SKM-1 treated with dmso at 0.1 percent for 144 hours (cell line): ENCODE results near the gene BRINP1.

ENCODE experiments used
- DNase-seq: peaks from one replicate; lab custom pipeline; 2025; ENCODE audit not compliant: unreplicated experiment; lab: John Stamatoyannopoulos, UW

The BRINP1 gene

DNA sequence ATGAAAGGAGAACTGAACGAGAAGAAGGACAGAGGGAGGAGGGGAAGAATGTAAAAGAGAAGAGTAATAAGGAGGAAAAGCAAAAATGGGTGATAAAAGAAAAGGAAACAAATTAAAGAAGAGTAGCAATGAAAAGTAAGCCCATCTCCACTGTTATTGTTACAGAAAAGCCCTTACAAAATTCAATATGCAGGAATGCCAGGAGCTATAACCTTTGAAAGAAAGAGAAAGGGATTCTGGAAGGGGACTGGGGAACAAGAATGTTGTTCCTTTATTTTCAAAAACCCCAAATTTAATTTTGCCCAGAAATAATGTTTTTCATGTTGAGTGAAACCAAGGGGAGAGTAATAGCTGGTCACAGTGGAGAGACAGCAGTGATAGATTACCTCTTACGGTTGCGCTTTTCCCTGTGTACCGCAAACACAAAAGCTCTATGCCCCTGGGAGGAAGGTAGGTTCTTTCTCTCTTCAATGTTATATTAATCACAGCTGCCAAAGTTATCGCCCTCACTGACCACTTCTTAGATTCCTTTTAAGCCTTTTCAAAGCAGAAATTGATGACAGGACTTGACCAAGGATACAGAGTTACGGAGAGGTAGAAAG, 86.7 kb downstream of the BRINP1 start:
- no peak for DNase-seq

DNA sequence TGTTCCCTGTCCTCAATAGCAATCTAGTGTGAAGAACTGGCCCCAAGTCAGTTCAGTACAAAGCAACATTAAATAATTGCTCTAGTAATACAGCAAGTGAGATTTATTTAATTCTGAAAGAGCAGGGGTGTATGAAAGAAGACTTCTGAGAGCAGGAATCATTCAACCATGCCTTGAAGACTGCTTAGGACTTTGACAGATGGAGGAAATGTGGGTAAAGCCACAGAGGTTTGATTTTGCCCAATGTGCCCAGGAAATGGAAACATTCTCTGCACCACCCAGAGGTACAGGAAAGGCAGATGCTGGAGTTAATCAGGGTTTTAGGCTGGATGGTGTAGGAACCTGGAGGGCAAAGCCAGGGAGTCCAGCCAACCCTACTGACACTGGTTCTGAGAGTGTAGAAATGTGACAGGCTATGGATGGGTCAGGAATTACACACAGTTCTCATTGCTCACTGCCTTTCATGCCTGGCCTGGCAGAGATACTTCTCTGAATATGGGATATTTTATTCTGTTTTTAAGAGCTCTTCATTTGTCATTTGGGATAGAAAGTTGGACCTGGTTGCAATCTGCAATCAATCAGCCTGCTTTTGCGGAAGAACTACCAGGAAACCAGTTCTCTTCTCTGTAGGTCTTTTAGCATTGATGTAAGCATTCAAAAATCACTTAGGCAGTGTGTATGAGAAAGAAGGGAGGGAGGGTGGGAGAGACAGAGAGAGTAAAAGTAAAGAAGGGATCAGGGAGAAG, 88.3 kb downstream of the BRINP1 start:
- no peak for DNase-seq

DNA sequence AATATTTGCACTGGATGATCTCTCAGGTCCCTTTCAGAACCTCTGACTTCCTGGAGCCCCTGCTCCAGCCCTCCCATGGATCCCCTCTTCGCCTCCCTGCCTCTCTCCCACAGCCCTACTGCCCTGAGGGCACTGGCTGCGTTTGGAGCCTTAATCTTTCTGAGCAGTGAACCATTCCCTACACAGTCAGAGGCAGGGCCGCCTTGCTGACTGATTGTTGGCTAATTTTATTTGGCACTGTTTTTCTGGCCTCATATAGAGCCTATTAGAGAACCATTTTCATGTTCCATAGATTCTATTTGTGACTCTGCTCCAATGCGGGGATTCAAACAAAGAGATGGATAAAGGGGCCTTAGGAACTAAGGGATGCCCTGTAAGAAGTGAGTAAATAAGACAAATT, 91.1 kb downstream of the BRINP1 start:
- no peak for DNase-seq

DNA sequence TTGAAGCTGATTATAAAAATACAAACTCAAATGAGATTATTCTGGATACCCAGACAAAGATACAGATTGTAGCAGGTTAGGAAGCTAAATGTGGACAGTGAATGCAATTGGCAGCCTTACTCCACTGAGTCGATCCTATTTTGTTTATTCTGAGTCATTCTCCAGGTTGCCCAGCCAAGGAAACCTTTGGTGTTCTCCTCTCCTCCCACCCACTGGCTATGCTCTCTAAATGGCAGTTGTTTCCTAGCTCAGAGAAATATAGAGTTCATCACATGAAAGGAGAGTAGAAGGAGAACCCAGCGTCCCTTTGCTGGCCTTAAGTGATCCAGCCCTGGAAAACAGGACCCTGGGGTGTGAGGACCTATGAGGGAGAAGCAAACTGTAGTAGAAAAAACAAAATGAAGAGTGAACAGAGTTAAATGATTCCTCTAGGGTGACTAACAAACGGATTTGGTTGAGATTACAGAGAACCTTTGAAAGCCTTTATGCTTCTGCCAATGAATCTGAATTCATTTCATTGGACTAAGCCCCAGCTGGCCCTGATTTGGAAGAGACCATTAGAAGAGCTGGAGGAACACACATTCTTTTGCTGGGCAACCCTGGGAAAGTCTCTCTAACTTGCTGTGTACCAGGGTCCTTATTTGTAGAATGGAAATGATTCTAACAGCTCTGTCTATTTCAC, 95.1 kb downstream of the BRINP1 start:
- no peak for DNase-seq

DNA sequence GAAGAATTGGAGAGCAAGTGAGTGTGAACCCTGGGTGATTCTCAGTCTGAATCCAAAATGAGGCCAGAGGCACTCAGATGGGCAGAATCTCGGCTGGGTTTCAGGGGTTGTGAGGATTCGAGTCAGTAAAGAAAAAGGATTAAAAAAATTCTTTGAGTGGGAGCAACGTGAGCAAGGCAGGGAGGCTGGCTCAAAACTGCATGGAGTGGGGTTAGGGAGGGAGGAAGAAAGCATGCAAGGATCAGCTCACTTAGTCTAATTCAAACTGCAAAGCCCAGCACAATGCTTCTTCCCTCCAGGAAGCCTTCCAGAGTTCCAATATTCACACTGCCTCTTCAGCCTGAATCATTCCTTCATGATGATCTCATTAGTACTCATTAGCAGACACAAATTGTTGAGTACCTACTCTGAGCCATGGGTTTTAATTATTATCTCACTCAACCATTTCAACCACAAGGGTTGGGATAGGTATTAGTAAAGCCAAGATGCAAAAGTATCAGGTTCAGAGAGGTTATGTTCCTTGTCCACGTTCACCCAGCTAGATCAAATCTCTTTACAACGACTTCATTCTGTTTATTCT, 95.8 kb downstream of the BRINP1 start:
- DNase-seq: no peak

DNA sequence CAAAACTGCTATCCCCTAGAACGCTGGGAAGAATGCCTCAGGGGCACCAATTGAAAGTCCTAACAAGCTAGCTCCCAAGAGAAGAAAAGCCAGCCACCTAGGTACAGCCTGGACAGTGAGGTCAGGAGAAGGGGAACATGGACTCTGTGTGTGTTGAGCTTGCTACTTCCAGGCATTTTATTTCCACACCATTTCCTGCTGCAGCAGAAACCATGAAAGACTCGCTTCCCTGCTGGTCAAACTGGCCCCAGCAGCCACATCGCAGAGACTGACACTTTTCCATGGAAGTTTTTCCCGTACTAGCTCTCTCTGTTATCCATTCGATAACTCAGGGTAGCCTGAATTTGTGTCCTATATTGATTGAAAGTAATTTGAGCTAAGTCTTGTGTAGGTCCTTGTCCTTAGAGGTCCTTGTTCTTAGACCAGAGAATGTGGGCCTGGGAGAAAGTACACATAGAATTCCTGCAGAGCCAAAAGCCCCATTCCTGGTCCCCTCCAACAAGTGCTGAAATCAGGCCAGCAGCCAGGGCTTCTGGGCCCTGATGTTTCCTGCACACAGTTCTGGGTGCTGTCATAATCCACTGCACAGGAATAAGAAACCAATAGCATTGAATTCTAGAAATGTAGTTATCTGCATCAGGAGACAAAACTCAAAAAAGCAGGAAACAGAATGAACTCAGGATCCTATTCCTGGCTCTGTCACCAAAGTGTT, 96.6 kb downstream of the BRINP1 start:
- no peak for DNase-seq

DNA sequence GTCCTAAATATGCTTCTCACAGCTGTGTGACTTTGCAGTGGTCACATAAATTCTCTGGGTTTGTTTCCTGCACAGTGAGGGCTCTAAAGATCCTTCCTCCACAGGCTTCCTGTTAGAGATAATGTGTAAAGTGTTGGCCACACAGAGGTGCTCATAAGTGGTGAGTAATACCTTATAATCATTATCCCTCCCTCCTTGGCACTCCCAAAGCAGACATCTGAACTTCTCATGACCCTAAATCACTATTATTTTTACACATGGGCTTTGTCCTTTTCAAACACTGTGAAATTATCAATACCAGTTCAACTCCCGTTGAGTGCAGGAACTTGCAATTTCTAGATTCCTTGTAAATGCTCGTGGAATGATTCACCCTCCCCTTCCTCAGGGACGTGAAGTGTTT, 100.2 kb downstream of the BRINP1 start:
- no peak for DNase-seq

DNA sequence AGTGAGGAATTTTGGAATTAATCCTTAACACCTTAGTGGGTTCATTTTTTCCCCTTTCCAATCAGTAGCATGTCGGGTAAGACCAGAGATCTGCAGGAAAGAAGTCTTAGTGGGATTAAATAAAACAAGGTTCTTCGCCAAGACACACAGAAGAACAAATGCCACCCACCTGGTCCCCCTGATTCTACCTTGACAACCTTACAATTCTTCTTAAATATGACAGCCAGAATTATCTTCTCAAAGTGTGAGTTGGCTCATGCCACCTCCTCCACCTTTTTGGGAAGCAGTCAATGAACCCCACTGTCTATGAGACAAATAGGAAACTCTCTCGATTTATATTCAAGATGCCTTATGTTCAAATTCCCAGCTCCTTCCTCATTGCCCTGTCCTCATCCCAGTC, 105.1 kb downstream of the BRINP1 start:
- no peak for DNase-seq

DNA sequence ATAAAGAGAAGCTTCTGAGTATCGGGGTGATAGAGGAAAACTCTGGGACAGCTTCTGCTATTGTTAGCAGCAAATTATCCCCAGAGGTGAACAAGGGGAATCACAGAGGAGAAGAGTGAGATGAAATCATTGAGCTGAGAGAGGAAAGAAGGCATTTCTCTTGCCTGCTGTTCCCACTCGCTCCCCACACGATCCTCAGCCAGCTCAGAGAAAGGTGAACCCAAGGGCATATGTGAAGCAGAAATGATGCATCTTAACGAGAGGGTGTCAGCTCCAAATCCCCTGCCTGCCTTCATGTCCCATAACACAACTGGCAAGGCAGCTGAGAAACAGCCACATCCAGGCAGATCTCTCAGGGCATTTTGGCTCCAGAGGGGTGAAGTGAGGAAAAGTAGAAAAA, 111.6 kb downstream of the BRINP1 start:
- no peak for DNase-seq

DNA sequence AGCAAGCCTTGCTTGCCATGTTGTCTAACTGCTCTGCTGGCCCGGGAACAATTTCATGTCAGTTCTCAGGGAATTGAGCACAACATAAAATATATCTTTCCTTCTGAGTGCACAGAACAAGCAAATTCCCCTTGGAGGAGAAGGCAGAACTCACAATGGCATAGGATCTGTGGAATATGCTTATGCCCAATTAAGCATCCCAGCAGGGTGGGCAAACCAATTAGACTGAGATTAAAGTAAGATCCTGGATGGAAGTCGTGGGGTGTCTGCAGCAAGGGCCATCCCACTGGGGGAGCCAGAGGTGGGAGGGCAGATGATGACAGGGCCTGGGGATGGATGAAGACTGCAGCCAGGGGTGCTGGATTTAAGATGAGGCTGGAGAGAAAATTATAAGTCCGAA, 114.1 kb downstream of the BRINP1 start:
- no peak for DNase-seq

DNA sequence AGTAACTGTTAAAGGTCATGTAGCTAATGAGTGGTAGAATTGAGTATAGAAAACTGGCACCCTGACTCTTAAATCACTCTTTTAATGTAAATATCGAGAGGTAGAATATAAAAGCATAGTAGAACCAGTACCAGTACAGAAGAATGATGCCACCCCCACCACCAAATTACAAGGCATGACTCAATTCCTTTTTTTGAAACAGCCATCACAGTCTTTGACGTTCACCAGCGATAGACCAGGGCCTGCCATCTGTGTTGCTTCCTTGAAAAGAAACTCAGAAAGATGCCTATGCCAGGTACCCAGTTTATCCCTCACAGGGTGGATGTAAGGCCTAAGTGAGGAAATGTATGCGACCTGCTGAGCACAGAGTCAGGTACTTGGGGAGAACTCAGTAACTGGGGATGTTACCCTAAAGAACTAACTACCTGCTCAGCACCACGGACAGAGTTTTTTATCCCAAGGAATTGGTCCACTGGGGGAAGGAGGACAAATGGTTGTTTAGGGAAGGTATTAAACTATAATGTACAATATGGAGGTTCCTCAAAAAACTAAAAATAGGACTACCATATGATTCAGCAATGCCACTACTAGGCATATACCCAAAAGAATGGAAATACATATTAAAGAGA, 116.5 kb downstream of the BRINP1 start:
- DNase-seq: no peak

DNA sequence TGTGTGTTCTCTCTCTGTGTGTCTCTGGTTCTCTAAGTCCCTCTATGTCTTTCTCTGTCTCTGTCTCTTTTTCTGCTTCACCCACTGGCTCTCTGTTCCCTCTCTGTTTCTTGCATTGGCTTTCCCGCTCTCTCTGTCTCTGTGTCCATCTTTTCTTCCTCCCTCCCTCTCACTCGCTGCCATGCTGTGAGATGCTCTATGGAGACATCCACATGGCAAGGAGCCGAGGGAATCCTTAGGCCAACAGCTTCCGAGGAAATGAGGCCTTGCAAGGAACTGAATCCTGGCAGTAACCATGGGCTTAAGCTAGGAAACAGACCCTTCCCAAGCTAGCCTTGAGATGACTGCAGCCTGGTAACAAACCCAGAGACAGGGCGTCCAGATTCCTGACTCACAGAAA, 117.3 kb downstream of the BRINP1 start:
- DNase-seq: no peak

DNA sequence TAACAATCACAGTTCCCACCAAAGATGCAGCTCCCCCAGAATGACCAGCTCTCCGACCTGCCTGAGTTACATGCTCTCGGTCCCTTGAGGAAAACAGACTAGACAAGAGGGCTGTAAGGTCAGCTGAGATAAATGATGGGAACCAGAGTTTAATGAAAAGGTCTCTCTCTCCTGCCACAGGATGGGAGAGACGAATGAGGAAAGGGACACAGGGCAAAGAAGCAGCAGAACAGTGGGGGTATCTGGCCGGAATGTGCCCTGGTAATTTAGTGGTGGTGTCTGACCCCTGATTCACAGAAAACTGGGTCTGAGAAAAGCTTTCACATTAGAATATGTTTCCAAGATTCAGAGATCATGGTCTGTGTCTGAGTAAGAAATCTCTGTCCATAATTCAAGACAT, 118.5 kb downstream of the BRINP1 start:
- no peak for DNase-seq

DNA sequence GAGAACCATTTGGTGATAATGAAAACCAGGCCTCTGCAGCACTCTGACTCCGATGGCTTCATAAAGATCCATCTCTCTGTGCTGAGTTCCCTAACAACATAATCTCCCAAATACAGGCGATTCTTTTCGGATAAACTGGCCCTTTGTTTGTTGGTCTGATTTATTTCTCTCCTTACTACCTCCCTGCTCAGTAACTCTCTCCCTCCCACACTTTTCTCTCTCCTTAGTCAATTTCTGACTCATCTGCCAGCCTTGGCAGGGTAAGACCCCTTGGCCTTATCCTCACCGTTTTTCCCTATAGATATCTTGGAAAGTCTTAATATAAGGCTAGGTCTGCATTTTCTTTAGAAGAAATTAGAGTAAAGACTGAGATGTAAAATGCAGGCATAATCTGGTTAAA, 128.7 kb downstream of the BRINP1 start:
- DNase-seq: no peak

DNA sequence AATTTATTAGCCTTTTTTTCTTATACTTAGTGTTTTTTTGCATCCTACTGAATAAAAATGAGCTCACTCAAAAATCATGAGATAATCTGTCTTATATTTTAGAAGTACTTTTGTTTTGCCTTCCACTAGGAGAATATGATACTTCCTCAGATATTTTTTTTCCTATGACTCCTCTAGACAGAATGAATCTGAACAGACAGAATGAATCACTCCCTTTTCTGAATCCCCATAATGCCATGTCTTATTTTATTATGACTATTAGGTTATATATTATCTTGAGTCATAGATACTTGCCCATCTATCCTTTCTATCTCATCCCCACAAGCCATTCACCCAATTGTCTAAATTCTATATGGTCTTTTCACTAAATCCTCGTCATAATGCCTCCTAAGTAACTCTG, 134.6 kb downstream of the BRINP1 start:
- DNase-seq: no peak

DNA sequence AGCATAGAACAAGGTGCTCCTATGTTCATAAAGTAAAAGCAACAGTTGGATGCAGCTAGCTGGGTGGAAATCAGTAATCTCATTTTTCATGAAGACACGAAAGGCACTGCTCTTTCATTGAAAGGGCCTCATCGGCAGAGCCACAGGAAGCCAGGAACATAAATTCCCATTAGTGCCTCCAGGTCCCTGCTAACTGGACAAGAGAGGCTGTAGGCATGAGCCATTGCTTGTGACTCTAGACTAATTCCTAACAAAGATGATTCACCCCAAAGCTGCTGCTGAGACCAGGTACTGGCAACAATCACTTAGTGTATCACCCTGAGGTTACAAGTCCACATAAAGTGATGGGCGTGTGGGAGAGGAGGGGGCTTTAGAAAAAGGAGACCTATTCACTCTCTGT, 141.8 kb downstream of the BRINP1 start:
- no peak for DNase-seq

DNA sequence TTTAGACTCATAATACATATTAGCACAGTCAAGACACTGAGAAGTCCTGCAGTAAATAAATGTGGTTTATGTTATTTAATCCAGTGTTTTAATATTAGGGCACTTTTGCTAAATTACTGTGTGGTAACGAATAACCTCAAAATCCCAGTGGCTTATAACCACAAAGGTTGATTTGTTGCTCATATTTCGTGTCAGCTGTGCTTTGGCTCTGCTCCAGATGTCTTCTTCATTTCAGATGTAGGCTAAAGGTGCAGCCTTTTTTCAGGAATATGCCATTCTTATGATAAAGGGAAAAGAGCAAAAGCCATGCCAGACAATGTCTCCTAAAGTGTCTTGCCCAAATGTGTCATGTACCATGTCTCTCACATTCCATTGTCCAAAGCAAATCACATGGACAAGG, 144.8 kb downstream of the BRINP1 start:
- no peak for DNase-seq

DNA sequence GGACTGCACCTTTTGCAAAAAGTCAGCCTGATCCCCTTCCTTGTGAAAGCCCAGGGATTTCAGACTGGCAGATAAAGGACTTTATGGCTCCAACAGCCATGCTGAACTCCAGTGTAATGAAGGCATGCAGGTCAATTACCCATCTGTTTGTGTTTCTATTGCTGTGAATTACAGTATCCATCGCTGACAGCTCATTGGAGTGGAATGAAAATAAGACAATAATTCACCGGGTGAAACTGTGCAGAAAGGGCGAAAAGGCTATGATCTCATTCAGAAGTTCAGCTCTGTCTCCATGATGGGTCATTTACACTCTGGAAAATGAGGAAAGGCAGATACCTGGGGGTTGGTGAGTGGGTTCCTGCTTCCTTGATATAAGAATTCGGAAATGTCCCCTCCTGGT, 148.0 kb downstream of the BRINP1 start:
- no peak for DNase-seq

DNA sequence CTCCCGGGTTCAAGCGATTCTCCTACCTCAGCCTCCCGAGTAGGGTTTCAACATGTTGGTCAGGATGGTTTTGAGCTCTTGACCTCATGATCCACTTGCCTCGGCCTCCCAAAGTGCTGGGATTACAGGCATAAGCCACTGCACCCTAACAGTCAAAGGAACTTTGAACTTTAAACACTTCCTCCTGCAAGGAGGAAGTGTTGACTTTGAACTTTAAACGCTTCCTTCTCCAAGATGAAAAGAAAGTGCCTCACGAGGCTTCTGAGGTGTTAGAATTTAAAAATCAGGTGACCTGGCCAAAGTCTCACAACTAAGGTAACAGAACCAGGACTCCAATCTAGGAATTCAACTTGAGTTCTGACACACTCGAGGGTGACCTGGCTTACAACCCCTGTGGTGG, 150.9 kb downstream of the BRINP1 start:
- DNase-seq: no peak

DNA sequence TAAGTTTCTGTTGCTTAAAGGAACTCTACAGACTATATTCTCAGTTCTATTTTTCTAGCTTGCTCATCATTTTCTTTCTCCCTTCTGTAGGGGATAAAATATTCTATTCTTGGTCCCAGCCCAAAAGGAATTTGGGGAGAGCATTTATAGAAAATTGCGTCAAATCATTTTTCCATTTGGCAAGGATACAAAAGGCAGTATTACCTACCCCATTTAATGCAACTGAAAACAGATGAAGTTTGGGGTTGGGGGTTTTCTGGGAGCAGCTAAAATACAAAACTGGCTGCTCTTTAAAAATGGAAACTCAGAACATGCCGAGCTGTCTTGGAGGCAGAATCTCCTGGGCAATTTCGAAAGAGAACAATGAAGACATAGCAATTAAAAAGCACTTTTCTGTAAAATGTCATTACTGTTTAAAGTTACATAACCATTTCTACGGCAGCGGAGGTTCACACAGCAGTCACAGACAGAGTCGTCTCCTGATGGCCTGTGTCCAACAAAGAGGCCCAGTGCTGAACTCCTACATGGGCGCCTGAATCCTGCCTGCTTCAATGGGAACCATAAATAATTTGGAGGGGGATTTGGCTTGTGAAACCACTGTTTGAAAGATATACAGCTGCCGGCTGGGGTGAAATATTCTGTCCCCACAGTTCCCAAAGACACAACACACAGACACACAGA, 152.4 kb downstream of the BRINP1 start:
- DNase-seq: no peak

DNA sequence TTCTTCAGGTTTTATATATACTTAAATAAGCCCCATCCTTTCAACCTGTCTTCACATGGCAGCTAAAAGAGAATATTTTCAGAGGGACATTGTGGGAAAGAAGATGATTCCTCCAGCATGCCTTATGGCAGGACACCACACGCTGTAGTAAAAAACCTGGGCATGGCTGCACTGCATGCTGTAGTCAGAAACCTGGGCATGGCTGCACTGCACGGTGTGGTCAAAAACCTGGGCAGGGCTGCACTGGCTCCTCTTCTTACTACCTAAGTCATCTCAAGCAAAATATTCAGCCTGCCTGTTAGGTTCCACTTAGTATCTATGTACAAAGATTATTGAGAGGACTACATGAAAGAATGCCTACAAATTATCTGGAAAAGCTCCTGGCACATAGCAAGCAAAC, 153.6 kb downstream of the BRINP1 start:
- no peak for DNase-seq
